Transverse colon (tissue), 4 donors: ENCODE results near the gene SRP68. TPM values are rescaled to one million over a fixed set of nuclear protein-coding genes. Genes with fewer than 3 reads are reported as not detected.
"Not testable (repeated sequence)": the region's sequence is repeated elsewhere in the genome, so short reads cannot be mapped to it uniquely, and the experiment has no call there.

Source experiments
- DNase-seq: peaks from one replicate; pipeline ENCODE4 v3.0.0-alpha.2; 2019
- H3K27ac ChIP-seq, 4 donors: fragments of 200-600 bp; sonication (generic); 2 replicates each; pipeline ENCODE4 v1.5.1; 2016 to 2018; ENCODE audit warnings: inconsistent platforms in 4 of 4
- H3K27me3 ChIP-seq: fragments of 200-600 bp; sonication (generic); 2 replicates; pipeline ENCODE4 v1.5.1; 2017; ENCODE audit warnings: inconsistent platforms
- H3K36me3 ChIP-seq, 4 donors: fragments of 200-600 bp; sonication (generic); 2 replicates each; pipeline ENCODE4 v1.5.1; 2017 to 2019; ENCODE audit warnings: inconsistent platforms in 4 of 4
- H3K4me1 ChIP-seq, 4 donors: fragments of 200-600 bp; sonication (generic); 2 replicates each; pipeline ENCODE4 v1.5.1; 2017 to 2020; ENCODE audit warnings: inconsistent platforms in 4 of 4
- H3K4me3 ChIP-seq, 4 donors: fragments of 200-600 bp; sonication (generic); 1 replicate in 1 of 4; 2 replicates in 3 of 4; pipeline versions ENCODE4 v1.5.1 to v1.6.1; 2017 to 2019; ENCODE audit warnings: inconsistent platforms in 4 of 4
- H3K9me3 ChIP-seq, 2 donors: fragments of 200-600 bp; sonication (generic); 2 replicates each; pipeline ENCODE4 v1.5.1; 2017 to 2019; ENCODE audit warnings: inconsistent platforms in 2 of 2
- EP300 ChIP-seq: sonication (generic); formaldehyde crosslinking; IDR thresholded peaks from one replicate; pipeline ENCODE4 v1.6.1; 2017; ENCODE audit warnings: antibody characterized with exemption, low read depth
- POLR2A ChIP-seq: fragments of 450-650 bp; IDR thresholded peaks from one replicate; pipeline ENCODE4 v1.6.1; 2016; ENCODE audit warnings: antibody characterized with exemption, mild to moderate bottlenecking, moderate library complexity
- POLR2AphosphoS5 ChIP-seq, 3 donors: sonication (generic); formaldehyde crosslinking; IDR thresholded peaks; one replicate each; pipeline ENCODE4 v1.6.1; 2016; ENCODE audit warnings: antibody characterized with exemption in 3 of 3
- WGBS, 2 donors: methylation state at CpG; one replicate each; pipeline ENCODE4 v1.1.5; 2018; ENCODE audit warnings: low coverage in 1 of 2; 5-methylcytosine and 5-hydroxymethylcytosine counted together
- in situ Hi-C, 4 donors: fragments of 200-750 bp; cut with MboI; loops; one replicate each; pipeline versions ENCODE4 v1.15.0 to v1.15.1; 2017; ENCODE audit warnings: low sequenced_read_pairs in 3 of 4, low pct_ligation_motif_present in 1 of 4, low pct_unique_long_range_greater_than_20kb in 1 of 4
- intact Hi-C: fragments of 100-400 bp; cut with DNase I; formaldehyde crosslinking; loops from one replicate; pipeline ENCODE4 v1.15.1; 2023; ENCODE audit warnings: low total_unique reads
- total RNA-seq, 4 donors: library from RNA; depleted of rRNA; stranded (reverse); fragments of >200 nt; gene quantifications; one replicate each; pipeline ENCODE4 v1.1.0, GENCODE V29; 2016
- TF ChIP-seq, protein P1 (sequence below), 5 experiments: fragments of 200-600 bp in 3 of 5; fragments of 450-650 bp in 2 of 5; sonication (generic) in 3 of 5; IDR thresholded peaks; 1 replicate in 2 of 5; 2 replicates in 3 of 5; pipeline ENCODE4 v1.5.1; 2016 to 2017; ENCODE audit warnings: antibody characterized with exemption in 5 of 5, inconsistent platforms in 3 of 5, mild to moderate bottlenecking in 2 of 5, moderate library complexity in 1 of 5

The SRP68 gene
- total RNA-seq, 4 donors from 2014 or later = 11.6 to 44.8 (median 30.4) TPM

DNA sequence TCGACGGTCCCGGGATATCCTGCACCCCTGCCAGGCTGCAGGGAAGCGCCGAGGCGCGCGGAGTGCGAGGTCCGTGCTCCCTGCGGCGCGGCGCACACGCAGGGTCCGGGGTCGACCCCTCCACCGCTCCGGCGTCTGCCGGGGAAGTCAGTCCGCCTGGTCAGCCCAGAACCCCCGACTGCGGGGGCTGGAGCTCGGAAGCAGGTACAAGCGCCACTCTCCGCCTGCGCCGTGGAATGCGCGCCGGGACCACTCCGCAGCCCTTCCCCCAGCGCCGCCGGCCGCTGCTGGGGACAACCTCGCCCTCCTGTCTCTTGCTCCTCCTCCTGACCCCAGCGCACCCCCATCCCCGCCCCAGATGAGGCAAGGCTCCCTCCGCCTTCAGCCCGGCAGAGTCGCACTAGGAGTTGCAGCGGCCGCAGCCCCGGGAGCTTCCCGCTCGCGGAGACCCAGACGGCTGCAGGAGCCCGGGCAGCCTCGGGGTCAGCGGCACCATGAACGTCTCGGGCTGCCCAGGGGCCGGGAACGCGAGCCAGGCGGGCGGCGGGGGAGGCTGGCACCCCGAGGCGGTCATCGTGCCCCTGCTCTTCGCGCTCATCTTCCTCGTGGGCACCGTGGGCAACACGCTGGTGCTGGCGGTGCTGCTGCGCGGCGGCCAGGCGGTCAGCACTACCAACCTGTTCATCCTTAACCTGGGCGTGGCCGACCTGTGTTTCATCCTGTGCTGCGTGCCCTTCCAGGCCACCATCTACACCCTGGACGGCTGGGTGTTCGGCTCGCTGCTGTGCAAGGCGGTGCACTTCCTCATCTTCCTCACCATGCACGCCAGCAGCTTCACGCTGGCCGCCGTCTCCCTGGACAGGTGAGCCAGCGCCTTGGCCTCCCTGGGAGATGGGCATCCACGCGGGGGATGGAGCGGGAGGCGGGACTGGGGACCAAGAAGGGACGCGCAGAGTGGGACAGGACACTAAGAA, 2.4 kb upstream of the SRP68 start, which contains the start of gene GALR2:
Gene GALR2, plus strand, starts transcription at position 392 of the 974 bp plus-strand sequence. Its CDS starts 103 bp downstream, at position 495.
- intact Hi-C loops (loop anchor here (10.0 kb wide), 1 partner anchor 60 kb away; no protein-coding TSS in a partner anchor), in situ Hi-C loops (no loop called here)
- peaks cover 32 to 58% (median 45%) of the 10 kb centered on the region in 4 donors for H3K4me1 ChIP-seq
- H3K9me3 ChIP-seq = no peaks in the 10 kb centered on the region
- H3K27ac ChIP-seq = peak within 1 kb of the TSS in 1 of 4 donors; percentile 58
- H3K27me3 ChIP-seq = peaks cover 63% of the 10 kb centered on the region
- WGBS, 2 donors = 10% methylated on average over 58 of the region's 92 CpGs; no CpG with 5 or more reads in 1 of the 2 donors
- H3K36me3 ChIP-seq = no peaks in the 10 kb centered on the region
- peak within 1 kb of the TSS in 3 of 4 donors; percentile 2 to 27 (median 13) for H3K4me3 ChIP-seq
- TF ChIP-seq POLR2A = no peak
- DNase-seq = no peak

DNA sequence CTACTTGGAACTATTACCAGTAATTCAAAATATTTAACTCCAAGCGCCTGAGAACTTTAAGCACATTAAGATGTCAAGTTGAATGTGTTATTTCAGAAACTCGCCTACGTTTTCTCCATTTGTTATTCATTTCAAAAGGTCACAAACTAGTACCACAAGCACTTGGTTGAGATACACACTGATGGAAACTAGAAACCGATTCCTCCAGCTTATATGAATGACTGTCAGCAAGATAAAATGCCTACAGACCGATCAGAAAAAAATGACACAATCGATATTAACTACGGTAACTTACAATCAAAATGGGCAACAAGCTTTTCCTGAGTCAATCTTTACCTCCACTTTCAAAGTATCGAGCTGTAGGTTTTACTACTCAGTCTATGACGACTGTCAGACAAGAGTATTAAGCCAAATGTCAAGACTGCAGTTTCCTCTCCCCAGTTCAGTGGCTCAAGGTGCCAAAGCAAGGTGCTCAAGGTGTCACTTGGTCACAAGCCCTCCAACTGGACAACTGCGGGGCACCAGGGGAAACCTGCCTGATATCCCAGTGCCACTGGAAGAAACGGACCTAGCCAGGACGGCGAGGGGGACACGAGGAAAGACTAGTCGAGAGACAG, 678 bp downstream of the SRP68 start:
- peaks cover 0 to 12% (median 4%) of the 10 kb centered on the region in 4 donors for H3K36me3 ChIP-seq
- peaks cover 33% of the 10 kb centered on the region for H3K27me3 ChIP-seq
- TF ChIP-seq, protein P1, sequence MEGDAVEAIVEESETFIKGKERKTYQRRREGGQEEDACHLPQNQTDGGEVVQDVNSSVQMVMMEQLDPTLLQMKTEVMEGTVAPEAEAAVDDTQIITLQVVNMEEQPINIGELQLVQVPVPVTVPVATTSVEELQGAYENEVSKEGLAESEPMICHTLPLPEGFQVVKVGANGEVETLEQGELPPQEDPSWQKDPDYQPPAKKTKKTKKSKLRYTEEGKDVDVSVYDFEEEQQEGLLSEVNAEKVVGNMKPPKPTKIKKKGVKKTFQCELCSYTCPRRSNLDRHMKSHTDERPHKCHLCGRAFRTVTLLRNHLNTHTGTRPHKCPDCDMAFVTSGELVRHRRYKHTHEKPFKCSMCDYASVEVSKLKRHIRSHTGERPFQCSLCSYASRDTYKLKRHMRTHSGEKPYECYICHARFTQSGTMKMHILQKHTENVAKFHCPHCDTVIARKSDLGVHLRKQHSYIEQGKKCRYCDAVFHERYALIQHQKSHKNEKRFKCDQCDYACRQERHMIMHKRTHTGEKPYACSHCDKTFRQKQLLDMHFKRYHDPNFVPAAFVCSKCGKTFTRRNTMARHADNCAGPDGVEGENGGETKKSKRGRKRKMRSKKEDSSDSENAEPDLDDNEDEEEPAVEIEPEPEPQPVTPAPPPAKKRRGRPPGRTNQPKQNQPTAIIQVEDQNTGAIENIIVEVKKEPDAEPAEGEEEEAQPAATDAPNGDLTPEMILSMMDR (IDR thresholded peaks at IDR 0.05) = no peak
- TF ChIP-seq POLR2A = no peak
- no peak for TF ChIP-seq EP300
- TF ChIP-seq POLR2AphosphoS5 (IDR thresholded peaks at IDR 0.05) = no peak
- WGBS, 2 donors = 4 to 5% methylated on average over 8 to 15 of the region's 15 CpGs
- in situ Hi-C loops = no loop called here
- H3K4me1 ChIP-seq = peaks cover 32 to 56% (median 39%) of the 10 kb centered on the region in 4 donors
- no peak for DNase-seq
- H3K27ac ChIP-seq = peak overlapping the region; percentile 75 to 85 (median 82)
- intact Hi-C loops = loop anchor here (10.0 kb wide), 1 partner anchor 57 kb away; no protein-coding TSS in a partner anchor
- H3K4me3 ChIP-seq = peak overlapping the region; percentile 74 to 88 (median 78)
- no peaks in the 10 kb centered on the region for H3K9me3 ChIP-seq

DNA sequence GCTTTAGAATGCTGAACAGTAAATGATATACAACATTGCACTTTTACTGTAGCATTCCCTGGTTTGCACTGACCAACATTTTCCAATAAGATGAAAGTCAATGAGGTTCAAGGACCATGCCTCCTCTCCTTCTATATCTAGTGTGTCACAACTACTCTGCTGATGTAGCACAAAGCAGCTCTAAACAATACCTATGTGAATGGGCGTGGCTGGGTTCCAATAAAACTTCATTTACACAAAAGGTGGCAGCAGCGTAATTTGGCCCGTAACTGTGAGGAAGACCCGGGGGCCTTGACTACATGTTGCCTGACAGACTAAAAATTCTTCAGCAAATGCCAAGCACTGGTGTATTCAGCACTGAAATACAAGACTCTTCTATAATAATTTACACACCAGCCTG, 6.5 kb downstream of the SRP68 start:
- in situ Hi-C loops = no loop called here
- 30 to 40% methylated on average over 2 to 4 of the region's 4 CpGs for WGBS, 2 donors
- Histone ChIP-seq H3K4me1 (peaks cover under 1 to 22% (median 5%) of the 10 kb centered on the region in 4 donors), H3K27ac (no peak overlapping the region), H3K9me3 (no peaks in the 10 kb centered on the region), H3K27me3 (no peaks in the 10 kb centered on the region), H3K36me3 (peaks cover 0 to 58% (median 28%) of the 10 kb centered on the region in 4 donors), H3K4me3 (no peak overlapping the region)
- DNase-seq = no peak
- TF ChIP-seq POLR2AphosphoS5 (IDR thresholded peaks at IDR 0.05) (no peak), EP300 (no peak), POLR2A (no peak)
- TF ChIP-seq, protein P1 (IDR thresholded peaks at IDR 0.05) = no peak
- intact Hi-C loops = no loop called here

DNA sequence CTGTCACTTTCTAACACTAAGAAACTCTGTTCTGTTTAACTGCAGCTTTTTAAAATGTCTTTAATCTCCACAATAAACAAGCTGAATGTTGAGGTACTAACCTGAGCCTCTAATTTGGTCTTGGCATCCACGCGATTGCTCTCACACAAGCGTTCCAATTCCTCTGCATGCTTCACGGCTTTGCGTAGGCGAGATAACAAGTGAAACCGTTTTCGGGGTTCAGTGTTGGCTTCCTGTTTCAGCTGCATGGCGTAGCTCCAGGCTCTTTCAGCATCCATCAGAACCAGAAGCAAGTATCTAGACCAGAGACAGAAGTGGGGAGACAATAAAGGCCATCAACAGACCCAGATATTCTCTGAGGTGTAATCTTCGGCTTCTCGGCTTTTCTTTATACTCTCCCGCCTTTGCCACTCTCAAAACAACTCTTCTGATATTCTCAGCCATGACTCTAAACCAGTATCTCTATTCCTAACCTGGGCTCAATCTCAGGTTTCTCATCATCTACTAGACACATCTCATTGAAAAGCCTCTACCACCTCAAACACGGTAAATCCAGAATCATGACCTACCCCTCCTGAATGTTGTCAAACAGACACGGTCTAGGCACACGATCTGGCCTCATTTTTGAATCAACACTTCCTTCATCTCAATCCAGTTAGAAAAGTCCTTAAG, 8.3 kb downstream of the SRP68 start:
- no peak overlapping the region for H3K27ac ChIP-seq

DNA sequence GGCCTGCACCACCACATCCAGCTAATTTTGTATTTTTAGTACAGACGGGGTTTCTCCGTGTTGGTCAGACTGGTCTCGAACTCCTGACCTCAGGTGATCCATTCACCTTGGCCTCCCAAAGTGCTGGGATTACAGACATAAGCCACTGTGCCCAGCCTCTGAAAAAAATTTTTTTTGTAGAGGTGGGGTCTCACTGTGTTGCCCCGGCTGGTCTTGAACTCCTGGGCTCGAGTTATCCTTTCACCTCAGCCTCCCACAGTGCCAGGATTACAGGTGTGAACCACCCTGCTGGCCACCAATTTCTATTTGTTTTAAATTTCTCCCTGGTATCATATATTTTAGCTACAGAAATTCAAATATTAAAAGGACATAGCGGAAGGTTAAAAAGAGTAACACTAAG, 14.1 kb downstream of the SRP68 start:
- 93 to 96% methylated on average over 3 to 6 of the region's 6 CpGs for WGBS, 2 donors
- intact Hi-C loops, H3K27ac ChIP-seq, DNase-seq, H3K27me3 ChIP-seq, H3K9me3 ChIP-seq, H3K4me3 ChIP-seq, in situ Hi-C loops: not testable (repeated sequence)
- H3K4me1 ChIP-seq = peaks cover 0 to 10% (median 0%) of the 10 kb centered on the region in 4 donors
- peaks cover 0 to 70% (median 33%) of the 10 kb centered on the region in 4 donors for H3K36me3 ChIP-seq

More for the DNA sequence above, 8.3 kb downstream of the SRP68 start:
- DNase-seq = no peak
- TF ChIP-seq EP300 = no peak
- no peak for TF ChIP-seq POLR2A
- TF ChIP-seq, protein P1 (IDR thresholded peaks at IDR 0.05) = no peak
- TF ChIP-seq POLR2AphosphoS5 (IDR thresholded peaks at IDR 0.05) = no peak
- WGBS, 2 donors = 80 to 94% methylated on average over 6 to 15 of the region's 15 CpGs
- in situ Hi-C loops = no loop called here
- Histone ChIP-seq H3K27me3 (no peaks in the 10 kb centered on the region), H3K4me1 (peaks cover 0 to 5% (median 0%) of the 10 kb centered on the region in 4 donors), H3K4me3 (no peak overlapping the region), H3K36me3 (peaks cover 0 to 73% (median 35%) of the 10 kb centered on the region in 4 donors), H3K9me3 (no peaks in the 10 kb centered on the region)
- intact Hi-C loops = no loop called here
